Kidney capillary endothelial cell (primary cell): ENCODE results near the gene VTA1.
"Not testable (repeated sequence)": the region's sequence is repeated elsewhere in the genome, so short reads cannot be mapped to it uniquely, and the experiment has no call there.

Experiments used
- DNase-seq: peaks from one replicate; pipeline ENCODE4 v3.0.0-alpha.2; 2018; ENCODE audit warnings: low spot score

VTA1 gene

GRCh38 chr6:142171351-142171750, 24.3 kb downstream of the VTA1 start:
- DNase-seq = no peak

GRCh38 chr6:142172758-142173157, 25.7 kb downstream of the VTA1 start:
- no peak for DNase-seq

- DNase-seq = no peak
These were observed 26.9 kb downstream of the VTA1 start for GRCh38 chr6:142173980-142174379.

- no peak for DNase-seq
These were observed 27.6 kb downstream of the VTA1 start for GRCh38 chr6:142174703-142175102.

GRCh38 chr6:142178129-142178528, 31.1 kb downstream of the VTA1 start:
- no peak for DNase-seq

- DNase-seq = no peak
These were observed 34.9 kb downstream of the VTA1 start for GRCh38 chr6:142182004-142182403.

GRCh38 chr6:142183351-142183750, 36.3 kb downstream of the VTA1 start:
- DNase-seq = no peak

- no peak for DNase-seq
These were observed 37.2 kb downstream of the VTA1 start for GRCh38 chr6:142184307-142184706.

GRCh38 chr6:142185641-142186040, 38.6 kb downstream of the VTA1 start:
- DNase-seq = no peak

GRCh38 chr6:142187209-142187608, 40.1 kb downstream of the VTA1 start:
- peak; percentile 49 for DNase-seq

- not testable (repeated sequence) for DNase-seq
These were observed 41.3 kb downstream of the VTA1 start for GRCh38 chr6:142188341-142188740.

- no peak for DNase-seq
These were observed 42.0 kb downstream of the VTA1 start for GRCh38 chr6:142189057-142189456.

GRCh38 chr6:142192343-142192742, 45.3 kb downstream of the VTA1 start:
- DNase-seq = no peak

GRCh38 chr6:142193621-142194020, 46.6 kb downstream of the VTA1 start:
- no peak for DNase-seq

- DNase-seq = no peak
These were observed 48.9 kb downstream of the VTA1 start for GRCh38 chr6:142195862-142196541.

GRCh38 chr6:142200846-142201628, 54.0 kb downstream of the VTA1 start:
- DNase-seq = no peak

GRCh38 chr6:142207265-142207877, 60.3 kb downstream of the VTA1 start:
- peak; percentile 52 for DNase-seq

- DNase-seq = peak; percentile 12
These were observed 63.5 kb downstream of the VTA1 start for GRCh38 chr6:142210606-142211005.

GRCh38 chr6:142213402-142213801, 66.3 kb downstream of the VTA1 start:
- no peak for DNase-seq

- no peak for DNase-seq
These were observed 71.4 kb downstream of the VTA1 start for GRCh38 chr6:142218446-142218845.

GRCh38 chr6:142222022-142222421, 75.0 kb downstream of the VTA1 start:
- no peak for DNase-seq

- DNase-seq = no peak
These were observed 76.9 kb downstream of the VTA1 start for GRCh38 chr6:142223938-142224337.

- DNase-seq = no peak
These were observed 78.1 kb downstream of the VTA1 start for GRCh38 chr6:142225115-142225514.
